HepG2 (cell line): ENCODE measurements around the gene LMAN2L. TPM values are rescaled to one million over a fixed set of nuclear protein-coding genes. Genes with fewer than 3 reads are reported as not detected.
A peak's percentile ranks its signal among the peaks of the same experiment; 100 is the strongest.

Experiments used
- ATAC-seq: fragments of 200-7000 bp; cut with Tn5 transposase; 3 replicates; pipeline ENCODE4 v1.9.1; 2020; ENCODE audit warnings: mild to moderate bottlenecking, moderate library complexity
- BruUV-seq: library from RNA; stranded (reverse); fragments of 400-500 nt; replicated peaks from 2 replicates; lab custom pipeline; 2021; lab: Mats Ljungman, UMichigan
- CTCF ChIA-PET: fragments of 300-600 bp; formaldehyde crosslinking; extraction: SDS; loops from one replicate; lab custom pipeline; 2021; ENCODE audit warnings: low total read pairs, inconsistent platforms, low intra/inter-chr PET ratio; lab: Yijun Ruan, JAX
- POLR2A ChIA-PET: fragments of 350-600 bp; sonication (Branson Sonifier 250); formaldehyde crosslinking; loops from one replicate; lab custom pipeline; 2020; ENCODE audit warnings: antibody characterized with exemption, inconsistent platforms; lab: Yijun Ruan, JAX
- DNase-seq: peaks from one replicate; pipeline ENCODE4 v3.0.0-alpha.2; 2015; ENCODE audit warnings: low spot score
- FAIRE-seq: peaks from 3 replicates; lab custom pipeline; 2011; peaks lifted over from hg19 to GRCh38; lab: Jason Lieb, UNC
- H2AFZ ChIP-seq: one replicate; pipeline ENCODE4 v1.6.1; 2011; ENCODE audit warnings: low read length, inconsistent platforms
- H3K27ac ChIP-seq: fragments of 300-600 bp; 3 replicates; pipeline ENCODE4 v1.8.0; 2011; ENCODE audit warnings: mixed run types, mild to moderate bottlenecking, mixed read lengths, low read length, inconsistent platforms; ENCODE audit not compliant: insufficient read depth; ENCODE audit errors: extremely low read length
- H3K27me3 ChIP-seq, 2 experiments: fragments of 200-600 bp in 1 of 2; 2 replicates in 1 of 2; 3 replicates in 1 of 2; pipeline versions ENCODE4 v1.6.0 to v1.8.0; 2011; ENCODE audit warnings: low read length in 2 of 2, mild to moderate bottlenecking in 2 of 2, moderate library complexity in 2 of 2, inconsistent platforms in 1 of 2; ENCODE audit not compliant: insufficient read depth in 2 of 2, control insufficient read depth in 1 of 2
- H3K36me3 ChIP-seq, 2 experiments: fragments of 200-600 bp in 1 of 2; replicated peaks in 1 of 2; 2 replicates in 1 of 2; 3 replicates in 1 of 2; pipeline versions ENCODE4 v1.5.1 to v1.8.0; 2011; ENCODE audit warnings: low read length in 2 of 2, inconsistent platforms in 1 of 2; ENCODE audit not compliant: insufficient read depth in 2 of 2, control insufficient read depth in 1 of 2
- H3K4me1 ChIP-seq: 2 replicates; pipeline ENCODE4 v1.5.1; 2012; ENCODE audit warnings: low read length, inconsistent platforms; ENCODE audit not compliant: insufficient read depth
- H3K4me2 ChIP-seq: 2 replicates; pipeline ENCODE4 v1.6.0; 2011; ENCODE audit warnings: low read depth, low read length, inconsistent platforms
- H3K4me3 ChIP-seq, 3 experiments: fragments of 200-600 bp in 1 of 3; sonication (generic), shearing (Covaris generic) in 1 of 3; replicated peaks in 1 of 3; 2 replicates each; pipeline ENCODE4 v1.5.1; 2011 to 2016; ENCODE audit warnings: low read length in 3 of 3, inconsistent platforms in 2 of 3, low read depth in 2 of 3, mild to moderate bottlenecking in 2 of 3, control low read depth in 1 of 3, mixed read lengths in 1 of 3; ENCODE audit not compliant: insufficient read depth in 1 of 3
- H3K79me2 ChIP-seq: one replicate; pipeline ENCODE4 v1.6.1; 2011; ENCODE audit warnings: low read length, inconsistent platforms; ENCODE audit not compliant: insufficient read depth
- H3K9ac ChIP-seq: 2 replicates; pipeline ENCODE4 v1.6.0; 2011; ENCODE audit warnings: mild to moderate bottlenecking, low read depth, low read length, inconsistent platforms; ENCODE audit not compliant: insufficient read depth
- H3K9me3 ChIP-seq: 2 replicates; pipeline ENCODE4 v1.5.1; 2012; ENCODE audit warnings: mild to moderate bottlenecking, low read length
- H4K20me1 ChIP-seq: 2 replicates; pipeline ENCODE4 v1.6.0; 2011; ENCODE audit warnings: inconsistent platforms, mild to moderate bottlenecking, low read length, moderate library complexity; ENCODE audit not compliant: insufficient read depth
- CCAR2 ChIP-seq: fragments of 200-400 bp; formaldehyde crosslinking; optimal IDR thresholded peaks from 2 replicates; pipeline ENCODE3; 2018; ENCODE audit warnings: low read depth, mild to moderate bottlenecking, low read length, moderate library complexity
- CENPX ChIP-seq: sonication (generic); formaldehyde crosslinking; IDR thresholded peaks from 2 replicates; pipeline ENCODE4 v1.9.0; 2021; ENCODE audit warnings: mild to moderate bottlenecking, missing genetic modification reagents, moderate library complexity
- GATA4 ChIP-seq: sonication (generic); IDR thresholded peaks from 2 replicates; pipeline ENCODE4 v1.6.1; 2016; ENCODE audit warnings: antibody characterized with exemption, low read depth, borderline replicate concordance
- HDAC1 ChIP-seq: sonication (generic); formaldehyde crosslinking; IDR thresholded peaks from 2 replicates; pipeline ENCODE4 v1.5.1; 2020; ENCODE audit warnings: mild to moderate bottlenecking, missing genetic modification reagents
- HNF4A ChIP-seq: sonication (generic); formaldehyde crosslinking; IDR thresholded peaks from 2 replicates; pipeline ENCODE4 v1.4.0; 2020; ENCODE audit warnings: missing genetic modification reagents
- KDM2A ChIP-seq: sonication (generic); formaldehyde crosslinking; IDR thresholded peaks from 2 replicates; pipeline ENCODE4 v1.4.0; 2020; ENCODE audit warnings: low read depth, missing genetic modification reagents, borderline replicate concordance
- KLF6 ChIP-seq: IDR thresholded peaks from 2 replicates; pipeline ENCODE4 v1.8.0; 2016; ENCODE audit warnings: missing biosample characterization, missing genetic modification reagents
- MAFF ChIP-seq: IDR thresholded peaks from 2 replicates; pipeline ENCODE4 v1.6.1; 2011; ENCODE audit warnings: low read depth, low read length, improper control_type of control experiment
- MYC ChIP-seq: sonication (generic); formaldehyde crosslinking; IDR thresholded peaks from 2 replicates; pipeline ENCODE4 v1.9.0; 2021; ENCODE audit warnings: missing genetic modification reagents, borderline replicate concordance
- PCBP2 ChIP-seq: fragments of 200-400 bp; formaldehyde crosslinking; optimal IDR thresholded peaks from 2 replicates; pipeline ENCODE3; 2018; ENCODE audit warnings: low read length, low read depth; ENCODE audit not compliant: poor library complexity, severe bottlenecking
- SNAPC2 ChIP-seq: sonication (generic); formaldehyde crosslinking; IDR thresholded peaks from 2 replicates; pipeline ENCODE4 v1.8.1; 2022; ENCODE audit warnings: mild to moderate bottlenecking, missing genetic modification reagents
- SPEN ChIP-seq: sonication (generic); formaldehyde crosslinking; IDR thresholded peaks from 2 replicates; pipeline ENCODE4 v1.5.1; 2020; ENCODE audit warnings: low read depth, mild to moderate bottlenecking, missing genetic modification reagents
- TBX2 ChIP-seq: sonication (generic); formaldehyde crosslinking; IDR thresholded peaks from 2 replicates; pipeline ENCODE4 v1.5.0; 2020; ENCODE audit warnings: missing genetic modification reagents, mild to moderate bottlenecking, borderline replicate concordance
- TOPORS ChIP-seq: sonication (generic); formaldehyde crosslinking; IDR thresholded peaks from 2 replicates; pipeline ENCODE4 v1.8.0; 2023; ENCODE audit warnings: mild to moderate bottlenecking, missing genetic modification reagents
- YY1 ChIP-seq: IDR thresholded peaks from 2 replicates; pipeline ENCODE4 v1.6.1; 2011; ENCODE audit warnings: low read length, low read depth, moderate library complexity, mild to moderate bottlenecking; ENCODE audit not compliant: insufficient read depth, insufficient replicate concordance
- ZFY ChIP-seq: sonication (generic); formaldehyde crosslinking; IDR thresholded peaks from 2 replicates; pipeline ENCODE4 v1.4.0; 2020; ENCODE audit warnings: missing genetic modification reagents
- ZNF124 ChIP-seq: sonication (generic); formaldehyde crosslinking; IDR thresholded peaks from 2 replicates; pipeline ENCODE4 v1.4.0; 2020; ENCODE audit warnings: missing genetic modification reagents
- ZNF644 ChIP-seq: IDR thresholded peaks from 2 replicates; pipeline ENCODE4 v1.6.1; 2016; ENCODE audit warnings: low read depth
- ZNF781 ChIP-seq: sonication (generic); formaldehyde crosslinking; IDR thresholded peaks from 2 replicates; pipeline ENCODE4 v1.5.1; 2020; ENCODE audit warnings: borderline replicate concordance, mild to moderate bottlenecking, missing genetic modification reagents; ENCODE audit errors: not compliant biosample characterization
- WGBS: methylation state at CpG from one replicate; pipeline ENCODE4 v1.1.6; 2017; ENCODE audit warnings: low lambda C conversion rate; 5-methylcytosine and 5-hydroxymethylcytosine counted together
- in situ Hi-C: cut with HindIII; loops from 2 replicates; pipeline ENCODE4 v1.10.0; 2017; ENCODE audit warnings: low pct_unique_long_range_greater_than_20kb; ENCODE audit not compliant: extremely low pct_ligation_motif_present
- intact Hi-C: fragments of 100-400 bp; cut with micrococcal nuclease; formaldehyde crosslinking; loops from one replicate; pipeline ENCODE4 v1.10.0; 2022; ENCODE audit not compliant: unreplicated experiment
- polyA plus RNA-seq, 8 experiments: library from polyadenylated mRNA; depleted of rRNA in 3 of 8; stranded (reverse) in 7 of 8; unstranded in 1 of 8; fragments of >200 nt; fragmentation: Illumina TruSeq in 4 of 8; extraction: Trizol in 4 of 8; gene quantifications; 2 replicates each; pipeline versions ENCODE4 v1.2.1 to v1.2.3, GENCODE V29; 2011 to 2016; ENCODE audit warnings: low read depth in 4 of 8, missing spikeins in 1 of 8, mixed read lengths in 1 of 8; ENCODE audit not compliant: insufficient read depth in 1 of 8
- total RNA-seq, 5 experiments: library from RNA; depleted of rRNA; stranded (reverse); fragments of >200 nt; fragmentation: Illumina TruSeq; extraction: Trizol; gene quantifications; 2 replicates each; pipeline ENCODE4 v1.2.3, GENCODE V29; 2016; ENCODE audit warnings: low read depth in 1 of 5
- TF ChIP-seq, protein P1 (sequence below), 2 experiments: sonication (generic) in 1 of 2; formaldehyde crosslinking in 1 of 2; IDR thresholded peaks; 2 replicates each; pipeline versions ENCODE4 v1.4.0 to v1.6.1; 2016 to 2020; ENCODE audit warnings: borderline replicate concordance in 1 of 2, low read depth in 1 of 2, mild to moderate bottlenecking in 1 of 2, missing genetic modification reagents in 1 of 2

Gene LMAN2L
- total and polyA plus RNA-seq, 2 of the 13 experiments (the other 11 are each of a cell fraction or from before 2014, with no cell fraction given), result 39.1 to 57.9 TPM

DNA sequence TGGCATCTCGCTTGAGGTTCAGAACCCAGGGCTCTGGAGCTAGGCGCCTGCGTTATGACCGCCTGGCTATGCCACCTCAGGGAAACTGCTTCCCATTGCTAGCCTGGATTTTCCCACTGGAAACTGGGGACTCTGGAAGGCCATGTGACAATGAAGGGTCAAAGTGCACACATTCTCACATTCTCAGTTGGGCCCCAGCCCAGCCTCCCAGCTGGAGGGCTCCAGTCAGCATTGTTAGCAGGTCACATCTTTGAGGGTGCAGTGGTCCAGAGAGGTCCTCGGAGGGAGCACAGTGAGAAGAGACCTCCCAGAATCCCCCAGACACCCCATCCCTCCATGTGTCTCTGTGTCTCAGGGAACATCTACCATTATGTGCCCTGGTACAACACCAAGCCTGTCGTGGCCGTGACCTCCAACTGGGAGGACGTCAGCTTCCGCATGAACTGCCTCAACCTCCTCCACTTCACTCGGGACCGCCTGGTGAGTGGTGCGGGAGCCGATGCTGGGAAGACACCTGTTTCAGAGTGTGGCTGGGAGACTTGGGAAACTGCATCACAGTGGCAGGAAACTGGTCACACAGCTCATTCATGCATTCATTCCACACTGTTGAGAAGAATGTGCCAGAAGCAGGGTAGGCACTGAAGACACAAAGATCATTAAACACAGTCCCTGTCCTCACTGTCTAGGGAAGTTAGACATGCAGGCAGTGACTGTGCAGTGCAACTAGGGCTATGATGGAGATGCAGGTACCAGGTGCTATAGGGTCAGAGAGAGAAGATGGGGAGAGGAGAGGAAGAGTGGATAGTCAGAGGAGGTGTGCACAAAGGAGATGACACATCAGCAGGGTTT is 55.7 kb downstream of the LMAN2L start:
- H2AFZ ChIP-seq, result no peak overlapping the region
- ATAC-seq (peak; percentile 56), DNase-seq (peak; percentile 84), FAIRE-seq (peak; percentile 91)
- no TSS peak for BruUV-seq
- H3K4me2 ChIP-seq, result peak overlapping the region; percentile 91
- intact Hi-C loops (no loop called here), in situ Hi-C loops (no loop called here)
- no peaks in the 10 kb centered on the region for H3K36me3 ChIP-seq
- ChIA-PET CTCF (no interaction called here), POLR2A (interaction anchor here (0.7 to 1.6 kb wide), 5 partner anchors 8 to 127 kb away, joined by 3 to 4 read pairs (median 4); partner anchors contain the start of gene CNNM4)
- peaks cover 73% of the 10 kb centered on the region for H3K4me1 ChIP-seq
- peak overlapping the region in 1 of 3 experiments; percentile 51; a peak in 1 of 6 replicates for H3K4me3 ChIP-seq
- 11% methylated on average over 11 of the region's 13 CpGs for WGBS
- no peak overlapping the region for H3K9ac ChIP-seq
- H3K27me3 ChIP-seq, result peaks cover 8 to 28% of the 10 kb centered on the region in 2 experiments; a peak in 3 of 5 replicates
- H3K79me2 ChIP-seq, result no peaks in the 10 kb centered on the region
- no peaks in the 10 kb centered on the region for H3K9me3 ChIP-seq
- H3K27ac ChIP-seq, result no peak overlapping the region
- no peaks in the 10 kb centered on the region for H4K20me1 ChIP-seq
- TF ChIP-seq SNAPC2 (no peak), ZFY (peak; percentile 43; the same call in 1 of the 2 replicates), CCAR2 (no peak), GATA4 (0 out of 2 replicates have a peak, but pooled peaks have one; percentile 36), ZNF124 (0 out of 2 replicates have a peak, but pooled peaks have one; percentile 69), TBX2 (CRISPR knock-in tag) (peak; percentile 42; the same call in 1 of the 2 replicates), KLF6 (CRISPR knock-in tag) (0 out of 2 replicates have a peak, but pooled peaks have one; percentile 62), HNF4A (CRISPR knock-in tag) (peak; percentile 96), SPEN (CRISPR knock-in tag) (peak; percentile 59; the same call in 1 of the 2 replicates), MYC (CRISPR knock-in tag) (peak; percentile 75; the same call in 1 of the 2 replicates), ZNF781 (CRISPR knock-in tag) (peak; percentile 53), YY1 (no peak), KDM2A (CRISPR knock-in tag) (no peak), CENPX (CRISPR knock-in tag) (no peak), TOPORS (CRISPR knock-in tag) (0 out of 2 replicates have a peak, but pooled peaks have one; percentile 28), HDAC1 (CRISPR knock-in tag) (peak; percentile 62; the same call in 1 of the 2 replicates), ZNF644 (CRISPR knock-in tag) (peak; percentile 94), PCBP2 (no peak), MAFF (peak; percentile 38; the same call in 1 of the 2 replicates)
- TF ChIP-seq, protein P1, sequence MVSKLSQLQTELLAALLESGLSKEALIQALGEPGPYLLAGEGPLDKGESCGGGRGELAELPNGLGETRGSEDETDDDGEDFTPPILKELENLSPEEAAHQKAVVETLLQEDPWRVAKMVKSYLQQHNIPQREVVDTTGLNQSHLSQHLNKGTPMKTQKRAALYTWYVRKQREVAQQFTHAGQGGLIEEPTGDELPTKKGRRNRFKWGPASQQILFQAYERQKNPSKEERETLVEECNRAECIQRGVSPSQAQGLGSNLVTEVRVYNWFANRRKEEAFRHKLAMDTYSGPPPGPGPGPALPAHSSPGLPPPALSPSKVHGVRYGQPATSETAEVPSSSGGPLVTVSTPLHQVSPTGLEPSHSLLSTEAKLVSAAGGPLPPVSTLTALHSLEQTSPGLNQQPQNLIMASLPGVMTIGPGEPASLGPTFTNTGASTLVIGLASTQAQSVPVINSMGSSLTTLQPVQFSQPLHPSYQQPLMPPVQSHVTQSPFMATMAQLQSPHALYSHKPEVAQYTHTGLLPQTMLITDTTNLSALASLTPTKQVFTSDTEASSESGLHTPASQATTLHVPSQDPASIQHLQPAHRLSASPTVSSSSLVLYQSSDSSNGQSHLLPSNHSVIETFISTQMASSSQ (IDR thresholded peaks at IDR 0.05; ENCODE audit: low read depth), result 0 out of 2 replicates have a peak, but pooled peaks have one; percentile 26
- TF ChIP-seq, protein P1 (CRISPR knock-in tag; IDR thresholded peaks at IDR 0.05; ENCODE audit: borderline replicate concordance), result no peak
